HEK293T (cell line): ENCODE data around the gene TIAM1.

Experiments
- FOXA1 ChIP-seq: fragments of 450-650 bp; IDR thresholded peaks from 2 replicates; pipeline ENCODE4 v1.6.1; 2016; ENCODE audit warnings: mild to moderate bottlenecking
- FOXK2 ChIP-seq: fragments of 450-650 bp; IDR thresholded peaks from 2 replicates; pipeline ENCODE4 v1.6.1; 2016; ENCODE audit warnings: mild to moderate bottlenecking
- FOXM1 ChIP-seq: fragments of 450-650 bp; IDR thresholded peaks from 2 replicates; pipeline ENCODE4 v1.6.1; 2017; ENCODE audit warnings: mild to moderate bottlenecking, borderline replicate concordance
- LEF1 ChIP-seq: fragments of 450-650 bp; IDR thresholded peaks from 2 replicates; pipeline ENCODE4 v1.6.1; 2017; ENCODE audit warnings: mild to moderate bottlenecking, borderline replicate concordance

GRCh38 chr21:31298618-31299269, 45.3 kb downstream of the TIAM1 start:
- TF ChIP-seq FOXM1 (no peak), LEF1 (no peak), FOXA1 (no peak), FOXK2 (no peak)
